DMS114 treated with DMSO at 0.1 percent for 48 hours (cell line): ENCODE results near the gene ARHGAP25.

ENCODE experiments used
- DNase-seq: peaks from one replicate; lab custom pipeline; 2025; ENCODE audit not compliant: unreplicated experiment; lab: John Stamatoyannopoulos, UW

ARHGAP25 gene

GRCh38 chr2:68855550-68855949, 120.9 kb downstream of the ARHGAP25 start:
- no peak for DNase-seq

- DNase-seq = no peak
Observed at GRCh38 chr2:68857202-68857845, 122.7 kb downstream of the ARHGAP25 start.

DNA sequence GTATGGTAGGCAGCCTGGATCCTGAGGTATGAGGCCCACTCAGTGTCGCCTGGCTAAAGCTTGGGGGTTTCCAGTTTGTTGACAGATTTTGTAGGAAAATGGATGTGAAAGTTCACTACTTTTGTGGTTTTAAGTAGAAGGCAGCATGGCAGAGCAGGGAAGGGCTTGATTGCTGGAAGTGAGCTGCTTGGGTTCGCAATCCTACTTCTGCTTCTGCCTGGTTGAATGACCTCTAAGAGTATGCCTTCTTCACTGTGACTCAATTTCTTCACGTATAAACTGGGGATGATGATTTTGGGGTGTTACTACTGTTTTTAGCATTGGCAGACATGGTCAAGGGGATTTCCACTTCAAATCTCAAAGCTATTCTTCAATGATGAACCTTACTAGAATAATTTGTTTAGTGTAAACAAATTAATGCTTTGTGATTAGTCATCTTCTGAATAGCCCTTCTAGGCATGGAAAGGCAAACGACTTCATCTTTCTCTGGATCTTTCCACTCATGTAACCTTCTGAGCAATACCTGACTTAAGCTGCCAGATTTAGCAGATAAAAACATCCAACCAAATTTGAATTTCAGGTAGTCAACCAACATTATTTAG, 123.3 kb downstream of the ARHGAP25 start:
- DNase-seq = no peak

DNA sequence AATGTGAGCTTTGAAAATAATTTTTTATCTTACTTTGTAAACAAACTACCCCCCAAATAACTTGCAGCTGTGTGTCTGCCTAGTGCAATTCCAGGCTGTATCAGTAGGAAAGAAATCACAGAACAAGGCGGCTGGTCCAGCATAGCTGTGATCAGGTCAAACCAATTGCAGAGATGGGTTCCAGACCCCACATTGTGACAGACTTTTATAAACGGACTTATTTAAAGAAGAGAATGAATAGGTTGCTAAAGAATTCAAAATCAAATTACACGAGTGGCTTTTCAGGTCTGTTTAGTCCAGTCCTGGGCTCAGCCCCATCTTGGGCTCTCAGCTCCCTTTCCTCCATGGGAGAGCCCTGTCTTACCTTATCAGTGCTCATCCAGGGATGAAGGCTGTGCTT, 125.5 kb downstream of the ARHGAP25 start:
- DNase-seq = no peak

DNA sequence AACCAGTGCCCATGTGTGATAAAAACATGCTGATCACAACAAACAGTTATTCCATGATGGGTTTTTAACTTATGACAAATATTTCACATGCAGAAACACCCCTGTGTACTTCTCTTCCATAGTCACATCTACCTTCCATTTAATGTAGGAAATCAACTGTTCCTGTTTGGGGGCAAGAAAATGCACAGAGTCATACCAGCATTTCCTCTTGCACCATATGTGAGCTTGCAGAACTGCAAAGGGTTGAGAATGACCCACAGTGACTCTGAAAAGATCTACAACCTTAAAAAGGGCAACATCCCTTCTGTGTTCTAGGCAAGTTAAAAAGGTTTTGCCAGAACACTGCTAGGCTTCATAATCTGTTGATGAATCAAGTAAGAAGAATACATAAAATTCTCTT, 126.7 kb downstream of the ARHGAP25 start:
- DNase-seq = no peak

GRCh38 chr2:68862889-68863288, 128.3 kb downstream of the ARHGAP25 start:
- DNase-seq = no peak

DNA sequence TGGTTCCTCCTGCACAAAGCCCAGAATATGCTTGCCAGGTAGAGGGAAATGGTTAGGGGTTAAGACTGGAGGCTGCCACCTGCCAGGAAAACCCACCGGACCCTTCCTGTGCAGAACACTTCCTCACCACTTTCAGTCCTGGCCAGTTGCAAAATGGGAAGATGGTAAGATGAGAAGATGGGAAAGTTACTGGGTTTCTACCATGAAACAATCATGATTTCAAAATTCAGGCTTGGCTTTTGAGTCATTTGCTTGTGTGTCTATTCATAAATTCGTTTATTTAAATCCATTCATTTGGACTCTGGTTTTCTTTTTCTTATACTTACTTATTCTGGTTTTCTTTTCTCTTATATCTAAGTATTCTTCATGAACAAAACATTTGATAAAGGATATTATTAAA, 129.4 kb downstream of the ARHGAP25 start:
- DNase-seq = no peak

- no peak for DNase-seq
Observed at GRCh38 chr2:68865108-68865507, 130.5 kb downstream of the ARHGAP25 start.

DNA sequence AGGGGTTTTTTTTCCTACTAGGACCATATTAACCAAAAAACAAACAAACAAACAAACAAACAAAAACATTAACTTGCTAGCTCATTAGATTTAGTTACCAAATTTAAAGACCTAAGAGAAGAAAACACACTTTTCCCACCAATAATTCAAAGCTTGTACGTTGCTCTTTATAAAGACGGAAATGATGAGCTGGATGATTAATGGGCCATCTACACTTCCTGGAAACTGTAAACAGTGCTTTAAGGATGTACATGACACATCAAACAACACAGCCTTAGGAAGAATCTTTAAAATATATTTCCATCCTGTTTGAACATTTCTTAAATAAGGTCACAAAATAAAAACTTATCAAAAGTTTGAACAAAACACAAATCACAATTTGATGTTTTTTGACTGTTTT, 135.6 kb downstream of the ARHGAP25 start:
- DNase-seq = no peak

GRCh38 chr2:68871159-68871764, 136.7 kb downstream of the ARHGAP25 start, which contains the start of gene BMP10:
BMP10 (minus strand) TSS chr2:68871397; CDS start chr2:68871358, 39 bp downstream.
- DNase-seq = no peak
